Panc1 (cell line): Measurements from ENCODE around the gene SSC4D. TPM values are rescaled to one million over a fixed set of nuclear protein-coding genes. Genes with fewer than 3 reads are reported as not detected.

Experiments used
- ATAC-seq: fragments of 200-7000 bp; cut with Tn5 transposase; 2 replicates; pipeline ENCODE4 v1.9.1; 2020; ENCODE audit warnings: mild to moderate bottlenecking, moderate library complexity
- BruUV-seq: library from RNA; stranded (reverse); fragments of 400-500 nt; replicated peaks from 2 replicates; lab custom pipeline; 2021; lab: Mats Ljungman, UMichigan
- CTCF ChIA-PET: fragments of 300-600 bp; sonication (Branson Sonifier 250); formaldehyde crosslinking; loops from one replicate; lab custom pipeline; 2022; ENCODE audit warnings: antibody characterized with exemption; lab: Charles Lee
- POLR2A ChIA-PET: fragments of 300-600 bp; sonication (Branson Sonifier 250); formaldehyde crosslinking; loops from one replicate; lab custom pipeline; 2022; ENCODE audit warnings: antibody characterized with exemption; lab: Charles Lee
- DNase-seq: peaks from one replicate; pipeline ENCODE4 v3.0.0-alpha.2; 2010; ENCODE audit warnings: low read depth, low spot score
- H3K27ac ChIP-seq: 2 replicates; pipeline ENCODE4 v1.5.1; 2011; ENCODE audit warnings: mild to moderate bottlenecking, low read length, inconsistent platforms
- H3K27me3 ChIP-seq: fragments of 200-500 bp; sonication (Bioruptor generic); 2 replicates; pipeline ENCODE4 v1.6.0; 2014; ENCODE audit warnings: low read length, inconsistent platforms; ENCODE audit not compliant: control insufficient read depth, insufficient read depth
- H3K36me3 ChIP-seq: fragments of 200-500 bp; sonication (Bioruptor generic); 2 replicates; pipeline ENCODE4 v1.5.1; 2014; ENCODE audit warnings: inconsistent platforms, mild to moderate bottlenecking, low read length, moderate library complexity; ENCODE audit not compliant: control insufficient read depth, insufficient read depth
- H3K4me1 ChIP-seq: 2 replicates; pipeline ENCODE4 v1.5.1; 2011; ENCODE audit warnings: inconsistent platforms, mild to moderate bottlenecking, low read length, moderate library complexity; ENCODE audit not compliant: control insufficient read depth, insufficient read depth
- H3K4me3 ChIP-seq, 2 experiments: 2 replicates each; pipeline ENCODE4 v1.5.1; 2011 to 2012; ENCODE audit warnings: low read depth in 2 of 2, low read length in 2 of 2, mild to moderate bottlenecking in 2 of 2, inconsistent platforms in 1 of 2, moderate library complexity in 1 of 2
- H3K9me3 ChIP-seq: fragments of 200-500 bp; sonication (Bioruptor generic); 2 replicates; pipeline ENCODE4 v1.5.1; 2014; ENCODE audit warnings: low read depth, mild to moderate bottlenecking, inconsistent platforms, low read length, moderate library complexity; ENCODE audit not compliant: control insufficient read depth, insufficient read depth
- POLR2AphosphoS5 ChIP-seq: IDR thresholded peaks from 2 replicates; pipeline ENCODE4 v1.6.1; 2012; ENCODE audit warnings: mild to moderate bottlenecking, low read depth, low read length, moderate library complexity
- SIN3A ChIP-seq: IDR thresholded peaks from 2 replicates; pipeline ENCODE4 v1.6.1; 2012; ENCODE audit warnings: low read depth, mild to moderate bottlenecking, low read length, moderate library complexity, borderline replicate concordance; ENCODE audit not compliant: insufficient read depth
- TCF7L2 ChIP-seq: IDR thresholded peaks from 2 replicates; pipeline ENCODE4 v1.6.1; 2011; ENCODE audit warnings: mild to moderate bottlenecking, low read depth, low read length, inconsistent platforms
- in situ Hi-C: cut with HindIII; loops from 2 replicates; pipeline ENCODE4 v1.10.0; 2016; ENCODE audit warnings: low sequenced_read_pairs, low pct_unique_long_range_greater_than_20kb
- intact Hi-C: fragments of 100-400 bp; cut with micrococcal nuclease; formaldehyde crosslinking; loops from one replicate; pipeline ENCODE4 v1.10.0; 2022; ENCODE audit not compliant: unreplicated experiment
- total RNA-seq: library from RNA; stranded (reverse); gene quantifications from one replicate; pipeline ENCODE4 v1.2.1, GENCODE V29; 2021; ENCODE audit not compliant: unreplicated experiment
- TF ChIP-seq, protein P1 (sequence below): fragments of 450-650 bp; IDR thresholded peaks from 2 replicates; pipeline ENCODE4 v1.5.1; 2017; ENCODE audit warnings: mild to moderate bottlenecking
- TF ChIP-seq, protein P2 (sequence below), 2 experiments: IDR thresholded peaks; 2 replicates each; pipeline ENCODE4 v1.6.1; 2011 to 2012; ENCODE audit warnings: low read depth in 2 of 2, control low read depth in 1 of 2, low read length in 1 of 2, mild to moderate bottlenecking in 1 of 2, moderate library complexity in 1 of 2; ENCODE audit not compliant: insufficient read depth in 1 of 2

SSC4D gene
- total RNA-seq, 1 experiment from 2014 or later, result 1.6 TPM

DNA sequence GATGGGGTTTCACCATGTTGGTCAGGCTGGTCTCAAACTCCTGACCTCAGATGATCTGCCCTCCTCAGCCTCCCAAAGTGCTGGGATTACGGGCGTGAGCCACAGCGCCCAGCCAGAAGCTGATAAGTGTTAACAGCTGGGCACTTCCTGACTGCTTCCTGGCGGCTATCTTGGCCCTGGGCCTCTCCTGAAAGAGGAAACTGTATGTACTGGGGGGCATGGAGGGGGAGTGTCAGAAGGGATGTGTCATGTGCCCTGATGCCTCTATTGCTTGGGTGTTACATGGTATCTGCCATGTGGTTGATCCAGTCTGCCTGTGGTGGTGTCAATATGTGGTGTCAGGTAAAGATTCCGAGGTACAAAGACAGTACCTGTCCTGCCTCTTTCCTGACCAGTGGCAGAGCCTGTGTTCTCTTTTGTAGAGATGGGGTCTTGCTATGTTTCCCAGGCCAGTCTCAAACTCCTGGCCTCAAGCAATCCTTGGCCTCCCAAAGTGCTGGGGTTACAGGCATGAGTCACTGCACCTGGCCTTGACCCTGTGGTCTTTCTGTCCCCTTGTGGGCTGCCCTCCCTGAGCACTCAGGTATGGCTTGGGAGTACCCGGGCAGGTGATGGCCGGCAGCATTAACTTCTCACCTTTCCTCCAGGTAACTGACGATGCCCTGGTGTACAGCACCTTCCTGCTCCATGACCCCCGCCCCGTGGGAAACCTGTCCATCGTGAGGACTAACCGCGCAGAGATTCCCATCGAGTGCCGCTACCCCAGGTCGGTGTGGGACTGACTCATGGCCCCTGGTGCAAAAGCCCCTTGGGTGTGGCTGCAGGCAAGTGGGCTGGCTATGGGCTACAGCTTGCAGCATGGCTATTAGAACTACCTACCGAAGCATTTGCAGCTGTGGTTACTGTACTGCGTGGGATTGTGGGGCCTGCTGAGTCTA, 19.6 kb upstream of the SSC4D start:
- no TSS peak for BruUV-seq
- H3K36me3 ChIP-seq, result no peaks in the 10 kb centered on the region
- no peaks in the 10 kb centered on the region for H3K27me3 ChIP-seq
- intact Hi-C loops, result no loop called here
- CTCF ChIA-PET, result interaction anchor here (0.6 kb wide), 1 partner anchor 278 kb away, joined by 5 read pairs; no protein-coding TSS in a partner anchor
- no peak overlapping the region for H3K4me3 ChIP-seq
- no peaks in the 10 kb centered on the region for H3K4me1 ChIP-seq
- POLR2A ChIA-PET, result no interaction called here
- no peaks in the 10 kb centered on the region for H3K9me3 ChIP-seq
- TF ChIP-seq POLR2AphosphoS5, result no peak
- TF ChIP-seq SIN3A, result no peak
- TF ChIP-seq TCF7L2, result no peak
- TF ChIP-seq, protein P1, sequence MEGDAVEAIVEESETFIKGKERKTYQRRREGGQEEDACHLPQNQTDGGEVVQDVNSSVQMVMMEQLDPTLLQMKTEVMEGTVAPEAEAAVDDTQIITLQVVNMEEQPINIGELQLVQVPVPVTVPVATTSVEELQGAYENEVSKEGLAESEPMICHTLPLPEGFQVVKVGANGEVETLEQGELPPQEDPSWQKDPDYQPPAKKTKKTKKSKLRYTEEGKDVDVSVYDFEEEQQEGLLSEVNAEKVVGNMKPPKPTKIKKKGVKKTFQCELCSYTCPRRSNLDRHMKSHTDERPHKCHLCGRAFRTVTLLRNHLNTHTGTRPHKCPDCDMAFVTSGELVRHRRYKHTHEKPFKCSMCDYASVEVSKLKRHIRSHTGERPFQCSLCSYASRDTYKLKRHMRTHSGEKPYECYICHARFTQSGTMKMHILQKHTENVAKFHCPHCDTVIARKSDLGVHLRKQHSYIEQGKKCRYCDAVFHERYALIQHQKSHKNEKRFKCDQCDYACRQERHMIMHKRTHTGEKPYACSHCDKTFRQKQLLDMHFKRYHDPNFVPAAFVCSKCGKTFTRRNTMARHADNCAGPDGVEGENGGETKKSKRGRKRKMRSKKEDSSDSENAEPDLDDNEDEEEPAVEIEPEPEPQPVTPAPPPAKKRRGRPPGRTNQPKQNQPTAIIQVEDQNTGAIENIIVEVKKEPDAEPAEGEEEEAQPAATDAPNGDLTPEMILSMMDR, result no peak
- TF ChIP-seq, protein P2, sequence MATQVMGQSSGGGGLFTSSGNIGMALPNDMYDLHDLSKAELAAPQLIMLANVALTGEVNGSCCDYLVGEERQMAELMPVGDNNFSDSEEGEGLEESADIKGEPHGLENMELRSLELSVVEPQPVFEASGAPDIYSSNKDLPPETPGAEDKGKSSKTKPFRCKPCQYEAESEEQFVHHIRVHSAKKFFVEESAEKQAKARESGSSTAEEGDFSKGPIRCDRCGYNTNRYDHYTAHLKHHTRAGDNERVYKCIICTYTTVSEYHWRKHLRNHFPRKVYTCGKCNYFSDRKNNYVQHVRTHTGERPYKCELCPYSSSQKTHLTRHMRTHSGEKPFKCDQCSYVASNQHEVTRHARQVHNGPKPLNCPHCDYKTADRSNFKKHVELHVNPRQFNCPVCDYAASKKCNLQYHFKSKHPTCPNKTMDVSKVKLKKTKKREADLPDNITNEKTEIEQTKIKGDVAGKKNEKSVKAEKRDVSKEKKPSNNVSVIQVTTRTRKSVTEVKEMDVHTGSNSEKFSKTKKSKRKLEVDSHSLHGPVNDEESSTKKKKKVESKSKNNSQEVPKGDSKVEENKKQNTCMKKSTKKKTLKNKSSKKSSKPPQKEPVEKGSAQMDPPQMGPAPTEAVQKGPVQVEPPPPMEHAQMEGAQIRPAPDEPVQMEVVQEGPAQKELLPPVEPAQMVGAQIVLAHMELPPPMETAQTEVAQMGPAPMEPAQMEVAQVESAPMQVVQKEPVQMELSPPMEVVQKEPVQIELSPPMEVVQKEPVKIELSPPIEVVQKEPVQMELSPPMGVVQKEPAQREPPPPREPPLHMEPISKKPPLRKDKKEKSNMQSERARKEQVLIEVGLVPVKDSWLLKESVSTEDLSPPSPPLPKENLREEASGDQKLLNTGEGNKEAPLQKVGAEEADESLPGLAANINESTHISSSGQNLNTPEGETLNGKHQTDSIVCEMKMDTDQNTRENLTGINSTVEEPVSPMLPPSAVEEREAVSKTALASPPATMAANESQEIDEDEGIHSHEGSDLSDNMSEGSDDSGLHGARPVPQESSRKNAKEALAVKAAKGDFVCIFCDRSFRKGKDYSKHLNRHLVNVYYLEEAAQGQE (IDR thresholded peaks at IDR 0.05; ENCODE audit: insufficient read depth in 1 of 2, low read depth in 2 of 2, low read length in 1 of 2), result no peak
- ATAC-seq (no peak), DNase-seq (no peak)
- no peak overlapping the region for H3K27ac ChIP-seq
- in situ Hi-C loops, result no loop called here

DNA sequence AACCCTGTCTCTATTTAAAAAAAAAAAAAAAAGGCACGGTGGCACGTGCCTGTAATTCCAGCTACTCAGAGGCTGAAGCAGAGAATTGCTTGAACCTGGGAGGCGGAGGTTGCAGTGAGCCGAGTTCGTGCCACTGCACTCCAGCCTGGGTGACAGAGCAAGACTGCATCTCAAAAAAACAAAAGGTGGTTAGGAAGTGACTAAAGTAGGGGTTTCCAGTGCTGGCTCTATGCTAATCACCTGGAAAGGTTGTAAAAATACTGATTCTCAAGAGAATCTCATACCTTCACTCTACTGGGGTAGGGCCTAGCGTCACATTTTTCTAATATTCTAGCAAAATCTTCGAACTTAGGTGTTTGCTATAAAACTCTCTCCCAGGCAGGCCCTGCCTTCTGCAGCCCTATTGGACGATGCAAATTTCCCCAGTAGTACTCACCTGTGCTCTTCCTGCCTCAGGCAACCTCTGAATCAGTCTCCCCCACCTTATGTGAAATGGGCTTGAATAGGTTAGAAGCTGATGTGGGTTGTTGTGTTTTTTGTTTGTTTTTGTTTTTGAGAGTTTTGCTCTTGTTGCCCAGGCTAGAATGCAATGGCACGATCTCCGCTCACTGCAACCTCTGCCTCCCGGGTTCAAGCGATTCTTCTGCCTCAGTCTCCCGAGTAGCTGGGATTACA, 18.8 kb upstream of the SSC4D start:
- no TSS peak for BruUV-seq
- in situ Hi-C loops, result no loop called here
- ChIA-PET CTCF (no interaction called here), POLR2A (no interaction called here)
- intact Hi-C loops, result no loop called here
- Histone ChIP-seq H3K9me3 (no peaks in the 10 kb centered on the region), H3K4me3 (no peak overlapping the region), H3K4me1 (peaks cover under 1% of the 10 kb centered on the region; the same call in 1 of the 2 replicates), H3K36me3 (no peaks in the 10 kb centered on the region), H3K27ac (no peak overlapping the region), H3K27me3 (no peaks in the 10 kb centered on the region)
- no peak for ATAC-seq
- DNase-seq, result no peak
- TF ChIP-seq, protein P2 (IDR thresholded peaks at IDR 0.05; ENCODE audit: insufficient read depth in 1 of 2, low read depth in 2 of 2, low read length in 1 of 2), result no peak
- TF ChIP-seq TCF7L2, result no peak
- TF ChIP-seq SIN3A, result no peak
- TF ChIP-seq, protein P1, result no peak
- TF ChIP-seq POLR2AphosphoS5, result no peak
